ENCODE measurements around the gene NELFCD.
"Not testable (repeated sequence)": the region's sequence is repeated elsewhere in the genome, so short reads cannot be mapped to it uniquely, and the experiment has no call there.

Gene NELFCD

GRCh38 chr20:59023616-59024015 is 42.6 kb downstream of the NELFCD start:
- DNase-seq (ENCODE audit: extremely low read depth in 1 of 2, low read depth in 1 of 2) = no peak

DNA sequence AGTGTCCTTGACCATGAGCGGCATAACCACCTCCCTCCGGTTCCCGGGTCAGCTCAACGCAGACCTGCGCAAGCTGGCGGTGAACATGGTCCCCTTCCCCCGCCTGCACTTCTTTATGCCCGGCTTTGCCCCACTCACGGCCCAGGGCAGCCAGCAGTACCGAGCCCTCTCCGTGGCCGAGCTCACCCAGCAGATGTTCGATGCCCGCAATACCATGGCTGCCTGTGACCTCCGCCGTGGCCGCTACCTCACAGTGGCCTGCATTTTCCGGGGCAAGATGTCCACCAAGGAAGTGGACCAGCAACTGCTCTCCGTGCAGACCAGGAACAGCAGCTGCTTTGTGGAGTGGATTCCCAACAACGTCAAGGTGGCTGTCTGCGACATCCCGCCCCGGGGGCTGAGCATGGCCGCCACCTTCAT is 43.1 kb downstream of the NELFCD start:
- DNase-seq (ENCODE audit: extremely low read depth in 1 of 2, low read depth in 1 of 2) = no peak

DNA sequence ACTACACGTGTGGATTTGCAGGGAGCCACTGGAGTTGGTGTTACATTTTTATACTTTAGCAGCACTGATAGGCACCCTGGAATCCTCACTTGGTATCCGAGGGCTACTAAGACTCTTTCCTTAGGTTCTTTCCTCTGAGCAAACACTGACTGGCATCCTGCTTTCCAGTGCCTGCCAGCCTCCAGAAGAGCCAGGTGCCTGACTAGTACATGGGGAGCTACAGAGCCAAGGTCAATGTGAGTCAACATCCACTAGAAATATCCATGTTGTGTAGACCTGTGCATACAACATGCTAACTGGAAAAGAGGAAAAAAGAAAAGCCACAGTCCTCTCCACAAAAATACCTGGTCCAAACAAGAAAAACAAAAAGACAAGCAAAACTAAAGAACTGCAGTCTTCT is 44.0 kb downstream of the NELFCD start:
- DNase-seq (ENCODE audit: extremely low read depth in 1 of 2, low read depth in 1 of 2) = no peak

- DNase-seq (ENCODE audit: extremely low read depth in 1 of 2, low read depth in 1 of 2) = no peak
Measured at GRCh38 chr20:59025511-59025910, 44.5 kb downstream of the NELFCD start.

- DNase-seq (ENCODE audit: extremely low read depth in 1 of 2, low read depth in 1 of 2) = no peak
Measured at GRCh38 chr20:59026904-59027740, 46.1 kb downstream of the NELFCD start.

- DNase-seq (ENCODE audit: extremely low read depth in 1 of 2, low read depth in 1 of 2) = no peak
Measured at GRCh38 chr20:59027741-59028320, 46.8 kb downstream of the NELFCD start.

- DNase-seq (ENCODE audit: extremely low read depth in 1 of 2, low read depth in 1 of 2) = no peak
Measured at GRCh38 chr20:59028812-59029211, 47.8 kb downstream of the NELFCD start.

DNA sequence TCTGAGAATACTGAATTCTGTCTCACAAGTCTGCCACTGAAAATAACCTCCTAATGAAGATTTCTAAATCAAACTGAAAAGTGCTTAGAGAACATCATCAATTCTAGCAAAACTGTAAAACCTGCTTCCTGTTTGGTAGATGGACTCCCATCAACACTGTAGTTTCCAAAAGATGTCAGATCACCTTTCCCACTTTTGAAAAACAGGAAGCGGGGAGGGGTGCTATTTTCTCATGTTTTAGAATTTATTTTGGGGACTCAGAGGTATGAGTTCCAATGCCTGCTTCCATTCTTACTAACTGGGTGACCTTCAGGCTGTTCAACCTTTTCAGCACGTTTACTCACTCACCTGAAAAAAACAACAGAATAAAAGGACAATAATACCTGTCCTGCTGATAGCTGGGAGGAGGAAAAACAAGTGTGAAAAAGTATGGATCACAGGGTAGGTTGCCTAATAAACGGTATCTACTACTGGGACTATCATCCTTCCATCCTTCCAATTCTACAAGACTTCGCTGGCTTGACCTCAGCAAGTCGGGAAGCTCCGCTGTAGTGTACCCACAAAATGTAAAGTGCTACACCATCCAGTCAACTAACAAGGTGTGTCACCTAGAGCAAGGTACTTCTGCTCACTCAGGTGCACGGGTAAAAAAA is 50.0 kb downstream of the NELFCD start:
- no peak for DNase-seq (ENCODE audit: extremely low read depth in 1 of 2, low read depth in 1 of 2)

DNA sequence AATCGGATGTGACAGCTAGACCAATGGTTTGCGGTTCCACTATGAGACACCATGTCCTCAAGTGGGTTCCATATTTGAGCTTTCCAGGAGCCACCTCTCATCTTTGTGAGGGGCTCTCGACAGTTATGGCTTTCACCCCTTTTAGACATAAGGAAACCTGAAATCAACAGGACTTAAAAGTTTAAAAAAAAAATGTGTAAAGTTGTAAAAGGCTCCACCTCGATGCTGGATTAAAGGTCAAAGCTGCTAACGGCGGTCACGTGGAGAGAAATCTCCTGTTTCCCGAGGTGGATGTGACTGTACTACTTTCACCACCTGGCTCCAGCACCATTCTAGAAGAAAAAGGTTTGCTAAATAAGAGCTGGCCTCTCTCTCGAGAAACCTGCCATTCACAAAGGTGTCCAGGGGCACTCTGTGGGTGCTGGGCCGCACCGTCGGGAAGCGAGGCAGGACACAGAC is 50.5 kb downstream of the NELFCD start:
- no peak for DNase-seq (ENCODE audit: extremely low read depth in 1 of 2, low read depth in 1 of 2)

GRCh38 chr20:59032023-59032712 is 51.1 kb downstream of the NELFCD start, which contains the start of gene ATP5F1E:
Gene ATP5F1E, minus strand, starts transcription at chr20:59032335. Its CDS starts 84 bp downstream, at chr20:59032251.
- peak; percentile 90 to 96 for DNase-seq (ENCODE audit: extremely low read depth in 1 of 2, low read depth in 1 of 2)

- no peak for DNase-seq (ENCODE audit: extremely low read depth in 1 of 2, low read depth in 1 of 2)
Measured at GRCh38 chr20:59032713-59033059, 51.6 kb downstream of the NELFCD start.

- no peak for DNase-seq (ENCODE audit: extremely low read depth in 1 of 2, low read depth in 1 of 2)
Measured at GRCh38 chr20:59033093-59033492, 52.0 kb downstream of the NELFCD start.

GRCh38 chr20:59033616-59034165 is 52.6 kb downstream of the NELFCD start:
- no peak for DNase-seq (ENCODE audit: extremely low read depth in 1 of 2, low read depth in 1 of 2)

DNA sequence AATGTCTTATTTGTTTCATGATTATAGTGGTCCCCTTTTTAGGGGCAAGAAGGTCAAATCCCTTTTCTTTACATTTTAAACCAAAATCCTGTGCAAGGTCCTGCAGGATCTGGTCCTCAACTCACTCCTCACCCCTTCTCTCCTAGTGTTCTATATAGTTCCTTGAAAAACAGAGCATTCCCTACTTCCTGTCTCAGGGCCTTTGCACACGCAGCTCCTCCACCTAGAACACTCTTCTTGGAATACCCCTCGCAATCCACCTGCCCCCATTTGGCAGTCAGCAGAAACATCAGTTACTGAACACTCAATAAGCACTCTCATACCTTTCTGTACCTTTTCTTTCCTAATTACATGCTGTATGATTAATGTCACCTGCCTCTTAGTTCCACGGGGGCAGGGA is 54.3 kb downstream of the NELFCD start:
- DNase-seq (ENCODE audit: extremely low read depth in 1 of 2, low read depth in 1 of 2) = no peak

GRCh38 chr20:59037386-59037785 is 56.3 kb downstream of the NELFCD start:
- no peak for DNase-seq (ENCODE audit: extremely low read depth in 1 of 2, low read depth in 1 of 2)

GRCh38 chr20:59039233-59039632 is 58.2 kb downstream of the NELFCD start:
- DNase-seq (ENCODE audit: extremely low read depth in 1 of 2, low read depth in 1 of 2) = no peak

DNA sequence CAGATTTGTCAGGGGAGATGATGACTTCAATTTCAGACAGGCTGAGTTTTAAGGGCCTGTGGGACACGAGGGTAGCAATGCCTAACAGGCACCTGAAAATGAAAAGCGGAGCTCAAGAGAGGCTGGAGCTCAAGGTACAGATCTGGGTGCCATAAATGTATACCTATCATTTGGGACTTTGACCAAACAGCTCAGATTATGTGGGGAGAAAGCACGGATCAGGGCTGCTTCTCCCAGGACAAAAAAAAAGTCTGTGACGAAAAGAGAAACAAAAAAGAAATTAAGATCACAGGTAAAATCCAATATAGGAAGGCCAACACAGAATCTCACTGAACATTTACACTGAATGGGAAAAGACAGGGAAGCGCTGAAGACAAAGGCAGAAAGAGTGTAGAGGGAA is 59.6 kb downstream of the NELFCD start:
- DNase-seq (ENCODE audit: extremely low read depth in 1 of 2, low read depth in 1 of 2) = no peak

DNA sequence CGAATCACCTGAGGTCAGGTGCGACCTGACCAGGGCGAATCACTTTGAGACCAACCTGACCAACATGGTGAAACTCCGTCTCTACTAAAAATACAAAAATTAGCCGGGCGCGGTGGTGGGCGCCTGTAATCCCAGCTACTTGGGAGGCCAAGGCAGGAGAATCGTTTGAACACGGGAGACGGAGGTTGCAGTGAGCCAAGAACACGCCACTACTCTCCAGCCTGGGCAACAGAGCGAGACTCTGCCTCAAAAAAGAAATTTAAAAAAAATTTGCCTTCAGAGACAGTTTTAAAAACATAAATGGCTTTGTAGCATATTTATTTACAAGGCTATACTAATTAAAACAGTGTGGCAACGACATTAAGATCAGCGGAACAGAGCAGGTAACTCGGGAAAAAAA is 60.4 kb downstream of the NELFCD start:
- not testable (repeated sequence) for DNase-seq (ENCODE audit: extremely low read depth in 1 of 2, low read depth in 1 of 2)

DNA sequence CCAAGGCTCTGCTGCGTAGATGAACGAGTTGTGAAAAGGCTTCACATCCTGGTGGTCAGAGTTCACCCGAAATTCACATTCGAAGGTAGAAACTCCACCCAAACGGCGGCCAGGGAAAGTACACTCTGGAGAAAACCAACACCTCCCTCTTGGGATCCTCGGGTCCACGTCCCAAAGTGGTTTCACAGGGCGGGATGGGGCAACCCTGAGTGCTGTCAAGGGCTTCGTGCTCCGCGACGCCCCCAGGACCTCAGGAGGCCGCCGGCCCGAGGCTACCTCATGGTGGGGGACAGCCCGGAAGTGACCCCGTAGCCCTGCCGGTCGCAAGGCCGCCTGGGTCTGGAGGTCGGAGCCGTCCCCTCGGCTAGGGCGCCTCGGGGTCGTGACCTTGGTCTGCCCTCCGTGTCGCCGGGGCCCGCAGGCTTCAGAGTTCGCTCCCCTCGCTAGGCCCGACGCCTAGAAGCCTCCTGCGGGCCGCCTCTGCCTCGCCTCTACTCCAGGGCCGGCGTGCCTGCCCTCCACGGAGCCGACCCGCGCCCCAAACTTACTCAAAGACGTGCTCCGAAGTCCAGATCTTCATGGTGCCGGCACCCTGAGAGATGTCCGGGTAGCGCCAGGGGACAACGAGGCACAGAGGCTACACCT is 61.2 kb downstream of the NELFCD start, which contains the start of gene PRELID3B:
Gene PRELID3B (minus strand): TSS at position 636 of the 645 bp plus-strand sequence. CDS start 56 bp downstream, at position 580.
- DNase-seq (ENCODE audit: extremely low read depth in 1 of 2, low read depth in 1 of 2) = peak in 1 of 2 donors; percentile 25

Measured in stimulated activated CD8-positive, alpha-beta memory T cell treated with anti-CD3 and anti-CD28 coated beads, Interleukin-7, amount 100 ng/mL, for 48 hours (primary cell).